Osteoblast (primary cell): ENCODE data around the gene PIGQ. TPM values are rescaled to one million over a fixed set of nuclear protein-coding genes. Genes with fewer than 3 reads are reported as not detected.

ENCODE experiments used
- DNase-seq: peaks from one replicate; pipeline ENCODE4 v3.0.0; 2011; ENCODE audit warnings: low spot score, mixed read lengths; ENCODE audit not compliant: insufficient read length; ENCODE audit errors: missing footprints
- H2AFZ ChIP-seq: 2 replicates; pipeline ENCODE4 v1.6.0; 2011; ENCODE audit warnings: mild to moderate bottlenecking, low read length
- H3K27ac ChIP-seq: 2 replicates; pipeline ENCODE4 v1.5.1; 2011; ENCODE audit warnings: mild to moderate bottlenecking, low read depth, low read length, moderate library complexity
- H3K27me3 ChIP-seq: 2 replicates; pipeline ENCODE4 v1.6.0; 2012; ENCODE audit warnings: mild to moderate bottlenecking, control low read depth, inconsistent platforms, low read length, moderate library complexity; ENCODE audit not compliant: insufficient read depth
- H3K36me3 ChIP-seq: 2 replicates; pipeline ENCODE4 v1.5.1; 2011; ENCODE audit warnings: mild to moderate bottlenecking, low read length, control low read depth, moderate library complexity; ENCODE audit not compliant: insufficient read depth
- H3K4me1 ChIP-seq: 2 replicates; pipeline ENCODE4 v1.5.1; 2011; ENCODE audit warnings: mild to moderate bottlenecking, low read length, control low read depth, moderate library complexity; ENCODE audit not compliant: insufficient read depth
- H3K4me2 ChIP-seq: 2 replicates; pipeline ENCODE4 v1.6.0; 2011; ENCODE audit warnings: mild to moderate bottlenecking, low read length; ENCODE audit not compliant: insufficient read depth
- H3K4me3 ChIP-seq: fragments of 200-600 bp; sonication (generic); 3 replicates; pipeline ENCODE4 v1.5.1; 2012; ENCODE audit warnings: mild to moderate bottlenecking, low read length, inconsistent platforms; ENCODE audit not compliant: insufficient read depth
- H3K79me2 ChIP-seq: 2 replicates; pipeline ENCODE4 v1.6.0; 2012; ENCODE audit warnings: mild to moderate bottlenecking, low read length, control low read depth, inconsistent platforms; ENCODE audit not compliant: insufficient read depth
- H3K9me3 ChIP-seq: 2 replicates; pipeline ENCODE4 v1.5.1; 2011; ENCODE audit warnings: low read depth, low read length, control low read depth
- H4K20me1 ChIP-seq: 2 replicates; pipeline ENCODE4 v1.6.0; 2012; ENCODE audit warnings: mild to moderate bottlenecking, low read length, control low read depth; ENCODE audit not compliant: insufficient read depth
- total RNA-seq: library from RNA; depleted of rRNA; stranded (reverse); fragments of >200 nt; gene quantifications from 2 replicates; pipeline ENCODE4 v1.2.3, GENCODE V29; 2012
- TF ChIP-seq, protein P1 (sequence below): IDR thresholded peaks from 2 replicates; pipeline ENCODE4 v1.5.1; 2011; ENCODE audit warnings: mild to moderate bottlenecking, low read depth, low read length, moderate library complexity; ENCODE audit errors: extremely low read depth

Gene PIGQ
- total RNA-seq, 1 donor = 29.0 TPM

DNA sequence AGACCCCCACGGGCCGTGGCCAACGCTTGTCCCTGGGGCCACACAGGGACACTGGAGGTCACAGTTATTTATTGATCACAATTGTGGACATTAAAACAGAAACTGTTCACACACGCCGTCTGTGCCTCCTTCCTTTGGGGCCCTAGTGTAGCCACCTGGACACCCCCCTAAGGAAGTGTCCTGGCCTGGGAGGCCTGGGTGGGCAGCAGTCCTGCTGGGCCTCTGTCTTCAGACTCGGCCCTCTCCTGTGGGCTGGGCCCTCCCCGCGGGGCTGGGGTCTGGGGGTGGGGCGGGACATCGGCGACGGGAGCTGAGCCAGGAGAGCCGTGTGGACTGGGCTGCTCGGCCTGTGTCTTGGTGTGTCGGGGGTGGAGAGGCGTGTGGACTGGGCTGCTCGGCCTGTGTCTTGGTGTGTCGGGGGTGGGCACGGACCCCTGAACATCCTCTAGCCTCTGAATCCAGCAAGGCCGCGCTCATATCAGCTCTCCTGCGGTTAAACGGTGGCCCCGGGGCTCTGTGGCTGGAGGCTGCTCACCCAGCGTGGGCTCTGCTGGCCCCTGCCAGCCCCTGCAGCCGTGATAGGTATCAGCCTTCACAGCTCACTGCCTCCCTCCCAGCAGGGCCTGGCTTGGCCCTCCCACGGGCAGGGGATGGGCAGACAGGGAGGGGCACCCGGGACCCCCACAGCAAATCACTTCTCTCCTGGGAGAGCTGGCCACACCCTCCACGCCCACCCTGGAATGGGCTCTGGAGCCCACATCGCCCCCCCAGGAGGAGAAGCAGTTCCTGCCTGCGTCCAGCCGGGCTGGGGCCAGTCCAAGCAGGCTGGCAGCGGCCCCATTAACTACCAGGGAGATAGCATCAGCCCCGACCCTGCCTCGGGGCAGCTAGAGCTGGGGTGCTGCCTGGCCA is 4.1 kb upstream of the PIGQ start:
- H3K4me2 ChIP-seq = no peak overlapping the region
- no peak overlapping the region for H2AFZ ChIP-seq
- no peaks in the 10 kb centered on the region for H3K9me3 ChIP-seq
- H3K79me2 ChIP-seq = peaks cover 10% of the 10 kb centered on the region
- peaks cover 3% of the 10 kb centered on the region for H4K20me1 ChIP-seq
- H3K4me1 ChIP-seq = peaks cover 5% of the 10 kb centered on the region
- no peak overlapping the region for H3K27ac ChIP-seq
- H3K4me3 ChIP-seq = no peak overlapping the region
- H3K27me3 ChIP-seq = peaks cover 19% of the 10 kb centered on the region
- TF ChIP-seq, protein P1, sequence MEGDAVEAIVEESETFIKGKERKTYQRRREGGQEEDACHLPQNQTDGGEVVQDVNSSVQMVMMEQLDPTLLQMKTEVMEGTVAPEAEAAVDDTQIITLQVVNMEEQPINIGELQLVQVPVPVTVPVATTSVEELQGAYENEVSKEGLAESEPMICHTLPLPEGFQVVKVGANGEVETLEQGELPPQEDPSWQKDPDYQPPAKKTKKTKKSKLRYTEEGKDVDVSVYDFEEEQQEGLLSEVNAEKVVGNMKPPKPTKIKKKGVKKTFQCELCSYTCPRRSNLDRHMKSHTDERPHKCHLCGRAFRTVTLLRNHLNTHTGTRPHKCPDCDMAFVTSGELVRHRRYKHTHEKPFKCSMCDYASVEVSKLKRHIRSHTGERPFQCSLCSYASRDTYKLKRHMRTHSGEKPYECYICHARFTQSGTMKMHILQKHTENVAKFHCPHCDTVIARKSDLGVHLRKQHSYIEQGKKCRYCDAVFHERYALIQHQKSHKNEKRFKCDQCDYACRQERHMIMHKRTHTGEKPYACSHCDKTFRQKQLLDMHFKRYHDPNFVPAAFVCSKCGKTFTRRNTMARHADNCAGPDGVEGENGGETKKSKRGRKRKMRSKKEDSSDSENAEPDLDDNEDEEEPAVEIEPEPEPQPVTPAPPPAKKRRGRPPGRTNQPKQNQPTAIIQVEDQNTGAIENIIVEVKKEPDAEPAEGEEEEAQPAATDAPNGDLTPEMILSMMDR = no peak
- H3K36me3 ChIP-seq = no peaks in the 10 kb centered on the region
- DNase-seq = peak; percentile 94

DNA sequence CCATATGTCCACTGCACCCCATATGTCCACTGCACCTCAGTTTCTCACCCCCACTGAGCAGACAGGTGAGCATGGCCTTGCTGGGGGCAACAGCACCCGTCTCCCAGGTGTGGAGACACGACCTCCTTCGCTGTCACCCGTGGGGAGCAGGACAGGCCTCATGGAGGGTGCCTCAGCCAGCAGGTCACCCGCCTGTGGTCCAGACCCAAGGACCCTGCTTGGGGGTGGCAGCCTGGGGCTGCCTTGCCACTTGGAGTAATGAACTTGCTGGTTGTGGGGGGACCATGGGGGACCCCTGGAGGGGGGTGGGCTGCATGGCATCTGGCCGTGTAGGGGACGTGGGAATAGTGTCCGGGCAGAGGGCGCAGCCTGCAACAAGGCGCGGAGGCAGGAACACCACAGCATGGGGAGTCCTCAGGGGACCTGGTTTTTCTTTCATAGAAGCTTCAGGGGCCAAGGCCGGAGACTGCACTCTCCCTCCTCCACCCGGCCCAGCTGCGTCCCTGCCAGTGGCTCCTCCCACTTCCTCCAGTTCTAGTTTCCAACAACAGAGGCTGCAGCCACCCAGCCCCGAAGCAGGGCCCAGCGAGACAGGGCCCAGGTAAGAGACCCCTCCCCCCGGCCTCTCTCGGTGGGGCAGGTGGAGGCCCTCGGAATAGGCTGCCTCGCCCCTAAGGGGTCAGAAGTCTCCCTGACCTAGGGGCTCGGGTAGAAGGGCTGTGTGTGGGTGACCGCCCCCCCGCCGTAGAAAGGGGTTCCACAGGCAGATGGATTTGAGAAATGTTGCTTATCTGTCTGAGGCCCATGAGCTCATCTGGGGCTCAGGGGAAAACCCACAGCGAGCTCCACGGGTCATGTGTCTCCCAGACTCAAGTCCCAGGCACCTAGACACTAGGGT is 3.0 kb upstream of the PIGQ start, which contains the start of gene NHLRC4:
Gene NHLRC4, plus strand, starts transcription at position 531 of the 898 bp plus-strand sequence. CDS start 1,043 bp downstream, outside the sequence.
- no peak within 1 kb of the TSS for H3K27ac ChIP-seq
- H3K4me2 ChIP-seq = peak within 1 kb of the TSS; percentile 28
- H2AFZ ChIP-seq = no peak within 1 kb of the TSS
- H4K20me1 ChIP-seq = no peaks in the 10 kb centered on the region
- TF ChIP-seq, protein P1 = no peak
- no peaks in the 10 kb centered on the region for H3K36me3 ChIP-seq
- peaks cover 9% of the 10 kb centered on the region for H3K27me3 ChIP-seq
- no peaks in the 10 kb centered on the region for H3K9me3 ChIP-seq
- H3K4me1 ChIP-seq = peaks cover 5% of the 10 kb centered on the region
- DNase-seq = peak; percentile 98
- H3K4me3 ChIP-seq = peak within 1 kb of the TSS; percentile 13
- H3K79me2 ChIP-seq = peaks cover 20% of the 10 kb centered on the region

DNA sequence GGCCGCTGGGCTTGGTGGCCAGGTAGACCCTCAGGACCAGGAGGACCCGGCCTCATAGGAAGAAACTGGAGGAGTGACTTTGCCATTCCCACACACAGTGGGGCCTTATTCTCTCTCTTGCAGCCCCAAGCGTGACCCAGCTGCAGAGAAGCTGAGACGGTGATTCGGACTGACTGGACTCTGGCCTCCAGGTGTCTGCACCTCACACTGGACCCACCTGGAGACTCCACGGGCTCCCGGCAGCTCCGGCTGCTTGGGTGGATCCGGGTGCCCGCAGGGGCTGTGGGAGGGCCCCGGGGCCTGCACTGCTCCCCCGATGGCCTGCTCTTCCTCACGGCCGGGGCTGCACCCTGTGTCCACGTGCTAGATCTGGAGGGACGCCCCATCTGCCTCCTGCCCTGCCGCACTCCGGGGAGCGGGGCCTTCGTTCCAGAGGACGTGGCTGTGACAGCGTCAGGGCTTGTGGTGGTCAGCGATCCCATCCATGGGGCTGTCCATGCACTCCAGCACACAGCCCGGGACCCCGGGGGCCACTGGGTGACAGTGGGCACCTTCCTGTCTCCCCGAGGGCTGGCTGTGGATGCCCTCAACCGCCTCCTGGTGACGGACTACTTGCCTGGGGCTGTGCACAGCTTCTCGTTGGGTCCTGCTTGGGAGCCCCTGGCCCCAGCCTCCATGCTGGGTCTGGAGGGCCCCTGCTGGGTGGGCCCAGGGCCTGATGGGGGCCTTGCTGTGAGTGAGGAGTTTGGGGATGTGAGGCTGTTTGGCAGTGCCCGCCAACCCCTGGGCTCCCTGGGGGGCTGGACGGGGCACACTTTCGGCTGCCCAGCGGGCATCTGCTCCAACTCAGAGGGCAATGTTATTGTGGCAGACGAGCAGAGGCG is 2.2 kb upstream of the PIGQ start:
- DNase-seq = no peak
- H3K27ac ChIP-seq = no peak overlapping the region
- H3K9me3 ChIP-seq = no peaks in the 10 kb centered on the region
- TF ChIP-seq, protein P1 = no peak
- peaks cover 5% of the 10 kb centered on the region for H3K4me1 ChIP-seq
- H3K79me2 ChIP-seq = peaks cover 29% of the 10 kb centered on the region
- peaks cover under 1% of the 10 kb centered on the region for H4K20me1 ChIP-seq
- no peak overlapping the region for H3K4me3 ChIP-seq
- H3K4me2 ChIP-seq = no peak overlapping the region
- peaks cover under 1% of the 10 kb centered on the region for H3K27me3 ChIP-seq
- no peaks in the 10 kb centered on the region for H3K36me3 ChIP-seq
- no peak overlapping the region for H2AFZ ChIP-seq
